ENCODE results near the gene CPAMD8.
"Not testable (repeated sequence)": the region's sequence is repeated elsewhere in the genome, so short reads cannot be mapped to it uniquely, and the experiment has no call there.

The CPAMD8 gene

DNA sequence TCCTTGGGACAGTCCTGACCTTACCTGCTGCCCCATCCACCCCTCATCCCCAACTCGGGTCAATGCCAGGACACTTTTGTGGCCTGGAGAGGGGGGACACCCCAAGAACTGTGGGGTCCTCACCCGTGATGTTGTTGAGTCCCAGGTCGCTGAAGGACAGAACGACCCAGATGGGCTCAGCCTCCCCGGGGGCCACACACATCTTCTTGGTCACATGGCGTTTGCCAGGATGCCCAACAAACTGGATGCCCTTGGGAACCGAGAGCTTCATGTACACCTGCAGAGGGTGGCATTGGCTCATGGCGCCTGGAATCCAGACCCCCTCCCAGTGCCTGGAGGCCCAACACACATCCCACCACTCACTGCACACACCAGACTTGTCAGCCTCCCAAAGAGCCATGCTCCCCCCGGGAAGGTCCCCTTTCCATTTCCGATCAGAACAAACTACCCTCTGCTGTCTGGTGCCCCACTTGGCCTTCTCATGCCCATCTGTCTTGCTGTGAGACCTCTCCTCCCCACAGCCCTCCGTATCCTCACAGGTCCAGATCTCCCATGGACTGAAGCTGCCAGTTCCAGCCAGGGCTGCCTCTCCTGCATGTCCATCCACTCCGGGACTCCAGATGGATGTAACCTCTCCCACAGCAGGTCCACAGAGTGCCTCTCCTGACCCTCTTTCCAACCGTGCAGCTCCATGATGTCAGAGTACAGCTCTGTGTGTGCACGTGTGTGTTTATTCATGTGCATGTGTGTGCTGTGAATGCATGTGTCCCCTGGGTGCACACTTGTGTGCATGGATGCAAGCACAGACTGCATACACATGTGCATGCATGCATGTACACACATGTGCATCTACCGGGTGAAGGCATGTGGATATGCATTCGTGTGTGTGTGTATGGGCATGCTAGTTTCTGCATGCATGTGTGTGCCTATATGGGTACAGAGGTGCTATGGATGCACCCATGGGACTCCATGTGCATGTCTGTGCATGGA, 79.4 kb downstream of the CPAMD8 start:
- DNase-seq (ENCODE audit: low spot score): no peak

DNA sequence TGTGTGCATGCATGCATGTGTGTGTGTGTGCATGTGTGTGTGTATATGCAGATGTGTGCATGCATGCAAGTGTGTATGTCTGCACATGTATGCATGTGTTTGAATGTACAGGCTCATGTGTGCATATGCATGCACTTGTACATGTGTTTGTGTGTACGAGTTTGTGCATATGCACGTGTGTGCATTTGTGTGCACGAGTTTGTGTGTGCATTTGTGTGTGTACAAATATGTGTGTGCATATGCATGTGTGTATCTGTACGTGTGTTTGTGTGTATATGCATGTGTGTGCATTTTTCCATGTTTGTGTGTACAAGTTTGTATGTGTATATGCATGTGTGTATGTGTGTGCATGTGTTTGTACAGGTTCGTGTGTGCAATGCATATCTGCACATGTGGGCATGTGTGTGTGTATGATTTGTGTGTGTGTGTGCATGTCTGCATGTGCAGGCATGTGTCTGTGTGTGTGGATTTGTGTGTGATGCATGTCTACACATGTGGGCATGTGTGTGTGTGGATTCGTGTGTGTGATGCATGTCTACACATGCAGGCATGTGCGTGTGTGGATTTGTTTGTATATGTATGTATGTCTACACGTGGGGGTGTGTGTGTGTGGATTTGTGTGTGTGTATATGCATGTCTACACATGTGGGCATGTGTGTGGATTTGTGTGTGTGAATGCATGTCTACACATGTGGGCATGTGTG, 80.7 kb downstream of the CPAMD8 start:
- no peak for DNase-seq (ENCODE audit: low spot score)

DNA sequence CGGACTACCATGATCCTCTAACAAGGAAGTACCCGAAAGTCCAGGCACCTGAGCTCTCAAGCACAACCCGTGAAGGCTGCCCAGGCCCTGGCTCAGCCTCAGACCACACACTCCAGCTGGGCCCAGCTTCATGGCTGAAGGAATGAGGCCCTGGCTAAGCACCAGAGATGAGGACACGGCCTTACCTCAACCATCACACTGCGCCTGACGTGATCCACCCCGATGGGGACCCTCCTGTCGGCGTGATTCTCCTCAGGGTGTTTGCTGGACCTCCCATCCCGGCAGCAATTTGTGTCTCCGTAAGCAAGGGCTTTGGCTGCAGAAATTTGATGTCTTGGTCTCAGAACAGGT, 81.3 kb downstream of the CPAMD8 start:
- no peak for DNase-seq (ENCODE audit: low spot score)

DNA sequence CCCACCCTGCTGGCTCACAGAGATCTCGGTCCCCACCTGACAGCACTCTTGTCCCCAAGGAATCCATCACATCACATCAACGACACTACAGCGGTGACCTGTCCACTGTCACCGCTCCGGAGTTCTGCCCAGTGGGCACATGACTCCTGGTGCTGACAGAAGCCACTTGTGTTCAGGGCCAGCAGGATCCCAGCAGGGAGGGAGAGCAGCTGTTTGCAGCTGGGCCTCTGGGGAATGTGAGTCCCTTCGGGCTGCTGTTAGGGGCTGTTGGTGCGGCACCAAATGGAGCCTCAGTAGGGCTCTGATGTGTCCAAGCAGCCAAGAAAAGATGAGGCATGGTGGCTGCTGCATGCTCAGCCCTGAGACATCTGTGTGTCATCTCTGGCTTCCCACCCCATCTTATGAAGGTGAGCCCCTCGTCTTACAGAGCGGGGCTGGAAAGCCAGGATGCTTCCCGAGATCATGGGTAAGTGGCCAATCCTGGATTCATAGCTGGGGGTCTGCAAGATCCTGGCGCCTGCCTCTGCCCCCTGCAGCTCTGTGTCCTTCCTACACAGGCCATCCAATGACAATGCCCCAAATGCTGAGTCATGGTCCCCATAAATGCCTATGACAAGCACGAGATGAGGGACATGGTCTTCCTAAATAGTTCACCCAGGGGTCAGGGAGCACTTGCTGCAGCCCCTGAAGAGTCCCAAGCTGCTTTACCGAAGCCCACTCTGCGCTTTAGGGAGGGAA, 81.8 kb downstream of the CPAMD8 start:
- no peak for DNase-seq (ENCODE audit: low spot score)

DNA sequence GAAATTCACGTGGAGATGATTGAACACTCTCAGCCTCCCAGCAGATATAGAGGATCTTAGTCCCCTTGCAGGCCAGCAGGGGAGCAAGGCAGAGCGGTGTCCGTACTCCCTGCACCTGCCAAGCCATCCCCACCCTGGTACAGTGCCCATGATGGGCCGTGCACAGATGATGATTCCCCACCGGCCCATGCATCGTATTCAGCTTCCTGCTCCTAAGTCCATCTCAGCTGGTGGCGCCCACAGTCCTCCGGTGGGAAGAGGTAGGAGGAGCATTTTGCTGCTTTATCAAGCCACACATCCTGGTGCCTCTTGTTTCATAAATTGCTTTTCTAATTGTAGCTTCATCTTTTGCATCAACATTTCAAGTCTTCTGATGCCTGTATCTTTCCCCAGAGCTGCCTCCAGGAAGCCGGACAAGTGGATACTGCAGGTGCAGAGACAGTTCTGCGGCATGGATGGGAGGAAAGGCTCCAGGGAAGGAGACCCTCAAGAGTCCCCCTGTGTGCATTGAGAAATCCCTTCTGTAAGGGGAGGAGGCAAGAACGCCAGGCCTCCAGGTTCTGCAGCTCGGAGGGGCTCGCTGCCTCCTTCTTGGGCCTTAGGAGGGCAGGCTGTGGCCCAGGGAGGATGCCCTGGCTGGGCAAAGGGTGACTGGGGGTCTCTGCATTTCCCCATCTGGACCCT, 82.5 kb downstream of the CPAMD8 start:
- DNase-seq (ENCODE audit: low spot score): no peak

DNA sequence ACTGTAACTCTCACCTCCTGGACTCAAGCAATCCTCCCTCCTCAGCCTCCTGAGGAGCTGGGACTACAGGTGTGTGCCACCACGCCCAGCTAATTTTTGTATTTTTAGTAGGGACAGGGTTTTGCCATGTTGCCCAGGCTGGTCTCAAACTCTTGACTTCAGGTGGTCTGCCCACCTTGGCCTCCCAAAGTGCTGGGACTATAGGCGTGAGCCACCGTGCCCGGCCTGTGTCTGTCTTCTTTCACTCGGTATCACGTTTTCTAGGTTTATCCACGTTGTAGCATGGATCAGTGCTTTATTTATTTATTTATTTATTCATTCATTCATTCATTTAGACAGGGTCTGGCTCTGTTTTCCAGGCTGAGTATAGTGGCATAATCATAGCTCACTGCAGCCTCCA, 83.5 kb downstream of the CPAMD8 start:
- DNase-seq (ENCODE audit: low spot score): not testable (repeated sequence)

DNA sequence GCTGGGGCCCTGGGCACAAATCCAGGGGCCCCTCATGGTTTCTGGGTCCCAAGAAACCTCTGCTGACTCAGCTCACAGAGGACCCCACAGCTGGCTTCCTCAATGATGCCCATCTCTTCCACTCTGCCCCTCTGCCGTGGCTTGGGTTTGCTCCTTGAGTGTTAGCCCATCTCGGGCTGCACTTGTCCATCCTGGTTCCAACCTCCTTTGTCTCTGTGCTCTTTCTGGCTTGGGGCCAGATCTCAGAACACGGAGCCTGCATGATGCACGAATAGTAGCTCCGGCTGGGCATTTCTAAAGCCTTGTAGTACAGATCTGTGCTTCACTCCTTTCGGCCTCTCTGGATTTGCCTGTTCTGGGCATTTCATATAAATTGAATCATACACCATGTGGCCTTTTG, 84.0 kb downstream of the CPAMD8 start:
- no peak for DNase-seq (ENCODE audit: low spot score)

DNA sequence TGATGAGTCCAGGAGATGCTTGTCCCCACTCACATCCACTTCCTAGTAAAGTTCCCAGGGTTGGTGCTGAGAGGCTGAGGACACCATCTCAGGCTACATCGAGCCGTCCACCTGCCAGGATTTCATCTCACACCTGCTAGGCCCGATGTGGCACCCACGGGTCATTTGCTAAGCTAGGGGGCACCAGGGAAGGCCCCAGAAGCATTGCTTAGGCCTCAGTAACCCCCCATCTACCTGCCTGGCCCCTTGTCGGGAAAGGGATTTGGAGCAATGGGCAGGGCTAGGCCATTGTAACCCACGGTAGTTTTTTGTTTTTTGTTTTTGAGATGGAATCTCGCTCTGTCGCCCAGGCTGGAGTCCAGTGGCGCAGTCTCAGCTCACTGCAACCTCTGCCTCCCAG, 86.0 kb downstream of the CPAMD8 start:
- DNase-seq (ENCODE audit: low spot score): no peak

DNA sequence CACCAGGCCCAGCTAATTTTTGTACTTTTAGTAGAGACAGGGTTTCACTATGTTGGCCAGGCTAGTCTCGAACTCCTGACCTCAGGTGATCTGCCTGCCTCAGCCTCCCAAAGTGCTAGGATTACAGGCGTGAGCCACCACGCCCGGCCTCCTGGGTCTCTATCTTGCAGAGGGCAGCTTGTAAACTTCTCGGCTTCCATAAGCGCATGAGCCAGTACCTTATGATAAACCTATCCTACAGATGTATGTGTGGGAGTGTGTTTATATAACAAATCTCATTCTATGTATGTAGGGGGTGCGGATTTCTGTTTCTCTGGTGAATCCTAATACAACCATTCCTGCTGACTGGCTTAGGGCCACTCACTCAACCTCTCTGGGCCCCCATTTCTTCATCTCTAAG, 86.5 kb downstream of the CPAMD8 start:
- not testable (repeated sequence) for DNase-seq (ENCODE audit: low spot score)

DNA sequence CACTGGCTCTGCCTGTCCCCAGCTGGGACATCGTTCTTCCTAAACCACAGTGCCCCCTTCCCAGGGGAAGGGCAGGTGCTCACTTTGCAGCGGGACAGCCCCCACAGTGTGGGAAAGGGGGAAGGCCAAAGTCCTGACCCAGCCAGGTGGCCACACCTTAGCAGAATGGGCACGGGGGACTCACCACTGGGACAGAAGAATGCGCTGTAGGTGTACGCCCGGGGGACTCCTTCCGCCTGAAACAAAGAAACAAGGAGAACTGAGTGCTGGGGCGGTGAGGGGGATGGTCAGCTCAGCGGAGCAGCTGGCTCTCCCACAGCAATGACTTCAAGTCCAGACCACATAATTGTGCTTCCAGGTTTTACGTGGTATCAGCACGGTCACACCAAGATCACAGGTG, 88.4 kb downstream of the CPAMD8 start:
- no peak for DNase-seq (ENCODE audit: low spot score)

DNA sequence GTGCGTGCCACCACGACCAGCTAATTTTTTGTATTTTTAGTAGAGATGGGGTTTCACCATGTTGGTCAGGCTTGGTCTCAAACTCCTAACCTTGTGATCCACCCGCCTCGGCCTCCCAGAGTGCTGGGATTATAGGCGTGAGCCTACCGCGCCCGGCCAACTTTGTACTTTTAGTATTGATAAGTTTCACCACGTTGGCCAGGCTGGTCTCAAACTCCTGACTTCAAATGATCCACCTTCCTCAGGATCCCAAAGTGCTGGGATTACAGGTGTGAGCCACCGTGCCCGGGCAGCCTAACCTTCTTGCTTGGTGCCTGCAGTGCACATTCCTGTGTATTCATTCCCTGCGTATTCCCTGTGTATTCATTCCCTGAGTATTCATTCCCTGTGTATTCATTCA, 88.8 kb downstream of the CPAMD8 start:
- not testable (repeated sequence) for DNase-seq (ENCODE audit: low spot score)

DNA sequence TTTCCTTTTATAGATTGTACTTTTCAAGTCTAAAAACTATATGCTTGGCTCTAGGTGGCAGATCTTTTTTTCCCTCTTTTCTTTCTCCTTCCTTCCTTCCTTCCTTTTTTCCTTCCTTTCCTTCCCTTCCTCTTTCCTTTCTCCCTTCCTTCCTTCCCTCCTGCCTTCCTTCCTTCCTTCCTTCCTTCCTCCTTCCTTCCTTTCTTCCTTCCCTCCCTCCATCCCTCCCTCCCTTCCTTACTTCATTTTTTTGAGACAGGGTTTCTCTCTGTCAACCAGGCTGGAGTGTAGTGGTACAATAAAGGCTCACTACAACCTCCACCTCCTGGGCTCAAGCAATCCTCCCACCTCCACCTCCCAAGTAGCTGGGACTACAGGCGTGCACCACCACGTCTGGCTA, 89.7 kb downstream of the CPAMD8 start:
- no peak for DNase-seq (ENCODE audit: low spot score)

DNA sequence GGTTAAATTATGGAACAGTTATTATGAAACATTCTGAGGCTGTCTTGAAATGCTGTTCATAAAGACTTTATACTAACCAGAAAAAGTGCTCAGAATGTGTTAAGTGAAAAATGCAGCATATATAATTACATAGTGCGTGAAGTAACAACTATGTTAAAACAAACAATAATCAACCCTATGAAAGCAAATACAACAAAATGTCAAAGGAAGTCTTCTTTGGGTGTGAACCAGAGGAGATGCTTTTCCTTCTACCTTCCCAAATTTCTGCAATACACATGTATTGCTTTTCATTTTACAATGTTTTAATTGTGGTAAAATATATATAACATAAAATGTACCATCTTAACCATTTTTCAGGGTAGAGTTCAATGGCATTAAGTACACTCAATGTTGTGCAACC, 92.1 kb downstream of the CPAMD8 start:
- DNase-seq (ENCODE audit: low spot score): no peak

DNA sequence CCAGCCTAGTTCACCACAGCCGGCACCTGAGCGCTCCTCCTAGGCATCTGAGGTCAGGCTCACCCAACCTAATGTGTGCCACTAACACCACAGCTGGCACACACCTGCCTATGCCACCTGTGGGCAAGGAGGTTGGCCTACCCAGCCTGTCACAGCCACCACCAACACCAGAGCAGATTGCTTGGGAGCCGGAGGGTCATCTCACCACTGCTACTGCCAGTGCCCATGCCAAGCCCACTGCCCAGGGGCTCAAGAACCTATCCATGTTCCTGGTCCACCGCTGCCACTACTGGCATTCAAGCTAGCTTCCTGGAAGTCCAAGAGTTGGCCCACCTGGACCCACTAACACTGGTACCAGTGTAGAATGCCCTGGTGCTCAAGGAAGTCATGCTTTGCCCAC, 95.3 kb downstream of the CPAMD8 start:
- no peak for DNase-seq (ENCODE audit: low spot score)

DNA sequence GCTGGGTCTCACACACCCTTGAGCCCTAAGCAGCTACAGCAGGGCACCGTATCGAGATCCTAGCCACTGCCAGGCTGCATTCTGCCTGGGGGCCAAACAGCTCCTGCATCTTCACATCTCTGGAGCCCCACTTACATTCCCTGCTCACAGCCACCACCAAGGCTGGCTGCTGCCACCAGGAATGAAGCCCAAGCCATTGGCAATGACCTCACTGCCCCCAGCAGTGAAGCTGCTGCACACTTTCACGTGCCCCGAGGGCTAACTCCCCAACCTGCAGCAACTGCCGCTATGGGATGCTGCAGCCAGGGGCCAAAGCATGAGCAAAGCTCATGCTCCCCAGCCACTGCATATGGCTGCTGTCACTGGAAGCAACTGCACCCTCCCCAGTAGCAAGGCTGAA, 95.9 kb downstream of the CPAMD8 start:
- no peak for DNase-seq (ENCODE audit: low spot score)

DNA sequence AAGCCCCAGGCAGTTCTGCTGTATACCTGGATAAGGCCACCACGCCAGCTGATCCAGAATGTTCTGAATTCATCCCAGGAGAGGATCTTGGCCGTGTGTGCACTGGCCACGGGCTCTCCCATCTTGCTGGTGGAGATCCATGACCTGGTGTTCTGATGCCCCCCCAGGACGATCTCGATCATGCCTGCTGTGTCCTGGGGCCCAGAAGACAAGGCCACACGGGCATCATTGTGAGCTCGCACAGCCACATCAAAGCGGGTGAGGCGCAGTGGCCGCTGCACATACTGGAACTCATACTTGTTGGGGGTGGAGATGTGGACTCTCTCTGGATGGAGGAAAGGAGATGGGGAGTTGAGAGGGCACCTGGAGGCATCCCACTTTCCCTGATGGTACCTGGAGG, 97.7 kb downstream of the CPAMD8 start:
- no peak for DNase-seq (ENCODE audit: low spot score)

DNA sequence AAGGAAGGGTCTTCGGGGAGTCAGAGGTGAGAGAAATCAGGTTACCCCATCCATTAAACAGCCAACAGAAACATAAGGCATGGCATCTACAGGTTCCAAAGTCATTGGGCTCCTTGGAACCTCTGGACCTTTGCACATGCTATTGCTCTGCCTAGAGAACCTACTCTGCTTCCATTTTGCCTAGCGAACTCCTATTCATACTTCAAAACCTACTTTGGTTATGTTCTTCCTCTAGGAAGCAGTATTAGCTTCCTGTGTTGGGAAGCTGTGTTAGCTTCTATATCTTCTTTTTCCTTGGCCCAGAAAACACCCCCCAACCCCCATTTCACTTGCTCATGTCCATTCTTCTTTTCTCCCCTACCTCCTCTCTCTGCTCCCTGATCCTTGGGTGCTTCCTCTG, 98.3 kb downstream of the CPAMD8 start:
- DNase-seq (ENCODE audit: low spot score): no peak

DNA sequence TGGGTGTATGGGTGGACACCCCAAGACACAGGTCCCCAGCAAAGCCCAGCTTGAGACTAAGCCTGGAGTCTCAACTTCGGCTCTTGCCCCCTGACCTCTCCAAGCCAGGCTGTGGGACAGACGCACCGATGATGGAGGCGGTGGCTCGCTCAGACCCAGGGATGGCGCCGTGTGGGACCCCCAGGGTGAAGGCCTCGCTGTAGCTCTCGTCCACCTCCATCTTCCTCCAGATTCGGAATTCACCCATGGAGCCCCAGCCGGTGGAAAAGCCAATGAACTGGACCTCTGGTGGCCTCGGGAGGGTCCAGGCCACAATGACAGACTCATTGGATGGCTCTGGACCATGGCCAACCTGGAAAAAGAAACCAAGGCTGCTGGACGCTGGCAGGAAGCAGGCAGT, 98.7 kb downstream of the CPAMD8 start:
- no peak for DNase-seq (ENCODE audit: low spot score)

DNA sequence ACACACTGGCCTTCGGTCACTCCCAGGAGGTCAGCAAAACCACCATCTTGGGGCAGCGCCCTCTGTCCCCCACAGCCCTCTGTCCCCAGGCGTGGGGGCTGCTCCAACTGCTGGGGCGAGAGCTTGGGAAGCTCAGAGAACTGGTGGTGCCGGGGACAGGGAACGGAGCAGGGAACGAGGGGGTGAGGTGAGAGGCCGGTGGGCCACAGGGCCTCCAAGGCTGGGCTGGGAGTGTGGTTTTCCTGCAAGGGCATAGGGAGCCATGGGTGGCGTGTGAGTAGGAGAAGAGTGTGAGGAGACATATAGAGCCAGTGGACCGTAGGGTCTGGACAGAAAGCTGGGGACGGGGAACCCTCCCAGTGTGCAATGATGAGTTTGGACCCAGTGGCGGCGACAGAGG, 103.7 kb downstream of the CPAMD8 start:
- no peak for DNase-seq (ENCODE audit: low spot score)

DNA sequence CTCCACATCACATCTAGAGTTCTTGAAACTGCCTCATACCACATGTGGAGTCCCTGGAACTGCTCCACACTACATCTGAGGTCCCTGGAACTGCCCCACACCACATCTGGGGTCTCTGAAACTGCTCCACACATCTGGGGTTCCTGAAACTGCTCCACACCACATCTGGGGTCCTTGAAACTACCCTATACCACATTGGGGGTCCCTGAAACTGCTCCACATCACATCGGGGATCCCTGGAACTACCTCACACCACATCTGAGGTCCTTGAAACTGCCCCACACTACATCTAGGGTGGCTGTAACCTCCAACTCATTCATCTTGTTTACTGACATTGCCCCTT, 104.0 kb downstream of the CPAMD8 start:
- no peak for DNase-seq (ENCODE audit: low spot score)

DNA sequence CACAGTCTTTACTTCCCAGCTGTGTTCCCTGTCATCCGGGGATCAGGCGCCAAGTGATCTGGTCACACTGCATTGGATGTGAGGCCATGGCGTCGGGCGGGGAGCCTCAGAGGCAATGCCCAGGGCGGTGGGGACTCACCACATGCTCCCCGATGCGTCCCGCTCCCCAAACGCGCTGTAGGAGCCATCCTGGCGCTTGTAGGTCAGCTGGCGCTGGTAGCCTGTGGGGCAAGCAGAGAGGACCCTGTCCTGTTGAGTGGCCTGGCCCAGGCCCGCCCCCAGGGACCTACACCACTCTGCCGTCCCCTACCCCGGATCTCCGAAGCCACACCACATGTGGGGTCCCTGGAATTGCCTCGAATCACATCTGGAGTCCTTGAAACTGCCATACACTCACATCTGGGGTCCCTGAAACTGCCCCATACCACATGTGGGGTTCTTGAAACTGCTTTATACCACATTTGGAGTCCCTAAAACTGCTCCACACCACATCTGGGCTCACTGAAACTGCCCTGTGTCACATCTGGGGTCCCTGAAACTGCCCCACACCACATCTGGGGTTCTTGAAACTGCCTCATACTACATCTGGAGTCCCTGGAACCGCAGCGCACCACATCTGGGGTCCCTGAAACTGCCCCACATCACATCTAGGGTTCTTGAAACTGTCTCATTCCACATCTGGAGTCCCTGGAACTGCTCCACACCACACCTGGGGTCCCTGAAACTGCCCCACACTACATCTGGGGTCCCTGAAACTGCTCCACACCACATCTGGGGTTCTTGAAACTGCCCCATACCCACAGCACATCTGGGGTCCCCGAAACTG, 104.6 kb downstream of the CPAMD8 start:
- DNase-seq (ENCODE audit: low spot score): no peak
